ENCODE data around the gene CARNS1. TPM values are rescaled to one million over a fixed set of nuclear protein-coding genes. Genes with fewer than 3 reads are reported as not detected.
"Not testable (repeated sequence)": the region's sequence is repeated elsewhere in the genome, so short reads cannot be mapped to it uniquely, and the experiment has no call there.

CARNS1 gene
- total and polyA plus RNA-seq, 9 donors = 29.2 to 80.7 (median 56.4) TPM

DNA sequence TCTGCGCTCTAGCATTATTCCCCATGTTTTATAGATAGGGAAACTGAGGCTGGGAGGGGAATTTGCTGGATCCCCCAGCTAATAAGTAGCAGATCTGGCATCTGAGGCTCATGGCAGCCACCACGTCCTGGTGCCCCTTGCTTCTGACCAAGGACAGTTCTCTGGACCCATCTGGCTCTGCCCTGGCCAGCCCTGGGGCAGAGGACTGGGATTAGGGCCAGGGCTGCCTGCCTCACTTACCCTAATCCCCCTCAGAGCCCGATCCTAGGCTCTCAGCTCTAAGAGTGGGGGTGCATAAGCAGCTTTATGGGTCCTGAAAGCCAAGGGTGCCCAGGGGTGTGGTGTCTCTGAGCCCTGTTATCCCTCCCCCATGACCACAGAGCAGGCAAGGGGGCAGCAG, 39.6 kb downstream of the CARNS1 start, which contains the start of gene CABP4:
Gene CABP4, plus strand, starts transcription at position 301 of the 400 bp plus-strand sequence. Its CDS starts 70 bp downstream, at position 371.
- no peak for DNase-seq
- H3K9me3 ChIP-seq (replicated peaks; ENCODE audit: control insufficient read depth, low read depth, low read length) = no peaks in the 10 kb centered on the region
- no peak within 1 kb of the TSS for H3K4me3 ChIP-seq (ENCODE audit: low read length)
- H3K27me3 ChIP-seq (ENCODE audit: control insufficient read depth, insufficient read depth, low read length) = peaks cover 4% of the 10 kb centered on the region
- H3K36me3 ChIP-seq (ENCODE audit: control insufficient read depth, insufficient read depth, low read length) = no peaks in the 10 kb centered on the region
- no CpG with 5 or more reads among the region's 3 CpGs for WGBS (ENCODE audit: insufficient coverage)
- H3K4me1 ChIP-seq (ENCODE audit: control insufficient read depth, insufficient read depth, low read length) = peaks cover 9% of the 10 kb centered on the region
- H3K27ac ChIP-seq (ENCODE audit: low read length) = no peak within 1 kb of the TSS

DNA sequence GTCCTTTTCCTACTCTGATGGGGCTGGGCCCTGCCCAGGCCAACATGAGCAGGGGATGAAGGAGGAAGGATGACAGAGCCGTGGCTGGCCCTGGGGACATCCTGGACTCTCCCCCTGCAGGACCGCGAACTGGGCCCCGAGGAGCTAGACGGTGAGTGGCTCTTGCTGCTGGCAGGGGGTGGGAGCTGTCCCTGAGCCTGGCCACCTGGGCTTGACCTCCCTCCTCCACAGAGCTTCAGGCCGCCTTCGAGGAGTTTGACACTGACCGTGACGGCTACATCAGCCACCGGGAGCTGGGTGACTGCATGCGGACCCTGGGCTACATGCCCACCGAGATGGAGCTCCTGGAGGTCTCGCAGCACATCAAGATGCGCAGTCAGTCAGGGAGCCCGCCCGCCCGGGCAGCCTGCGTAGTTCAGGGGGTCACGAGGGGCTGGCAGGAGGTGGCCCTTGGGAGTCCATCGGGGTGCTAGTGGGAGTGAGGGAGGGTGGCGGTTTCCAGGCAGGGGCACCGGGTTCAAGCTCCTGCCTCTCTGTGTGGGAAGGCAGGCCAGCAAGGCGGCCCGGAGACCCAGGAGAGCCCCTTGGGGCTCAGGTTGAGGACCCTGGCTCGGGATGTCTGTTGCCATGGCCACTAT, 40.7 kb downstream of the CARNS1 start:
- Histone ChIP-seq H3K27ac (ENCODE audit: low read length) (no peak overlapping the region), H3K36me3 (ENCODE audit: control insufficient read depth, insufficient read depth, low read length) (no peaks in the 10 kb centered on the region), H3K4me3 (ENCODE audit: low read length) (no peak overlapping the region), H3K4me1 (ENCODE audit: control insufficient read depth, insufficient read depth, low read length) (peaks cover 9% of the 10 kb centered on the region), H3K9me3 (replicated peaks; ENCODE audit: control insufficient read depth, low read depth, low read length) (no peaks in the 10 kb centered on the region), H3K27me3 (ENCODE audit: control insufficient read depth, insufficient read depth, low read length) (peaks cover 4% of the 10 kb centered on the region)
- DNase-seq = no peak
- WGBS (ENCODE audit: insufficient coverage) = 81% methylated on average over 18 of the region's 25 CpGs

DNA sequence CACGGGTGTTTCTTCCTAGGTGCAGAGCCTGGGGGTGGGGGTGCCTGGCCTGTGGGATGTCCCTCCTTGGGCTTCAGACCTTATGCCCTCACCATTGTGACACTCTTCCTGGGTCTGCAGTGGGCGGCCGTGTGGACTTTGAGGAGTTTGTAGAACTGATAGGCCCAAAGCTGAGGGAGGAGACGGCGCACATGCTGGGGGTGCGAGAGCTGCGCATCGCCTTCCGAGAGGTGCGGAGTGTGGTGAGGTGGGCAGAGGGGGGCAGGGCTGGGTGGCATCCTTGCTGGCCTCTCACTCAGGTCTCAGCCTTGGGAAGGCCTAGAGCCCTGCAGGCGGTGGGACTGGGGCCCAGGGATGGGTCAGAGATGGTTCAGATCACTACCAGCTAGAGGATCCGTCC, 42.0 kb downstream of the CARNS1 start:
- Histone ChIP-seq H3K27me3 (ENCODE audit: control insufficient read depth, insufficient read depth, low read length) (peaks cover 4% of the 10 kb centered on the region), H3K4me1 (ENCODE audit: control insufficient read depth, insufficient read depth, low read length) (peaks cover 2% of the 10 kb centered on the region), H3K36me3 (ENCODE audit: control insufficient read depth, insufficient read depth, low read length) (no peaks in the 10 kb centered on the region), H3K9me3 (replicated peaks; ENCODE audit: control insufficient read depth, low read depth, low read length) (no peaks in the 10 kb centered on the region), H3K4me3 (ENCODE audit: low read length) (no peak overlapping the region), H3K27ac (ENCODE audit: low read length) (no peak overlapping the region)
- 95% methylated on average over 11 of the region's 12 CpGs for WGBS (ENCODE audit: insufficient coverage)
- no peak for DNase-seq

DNA sequence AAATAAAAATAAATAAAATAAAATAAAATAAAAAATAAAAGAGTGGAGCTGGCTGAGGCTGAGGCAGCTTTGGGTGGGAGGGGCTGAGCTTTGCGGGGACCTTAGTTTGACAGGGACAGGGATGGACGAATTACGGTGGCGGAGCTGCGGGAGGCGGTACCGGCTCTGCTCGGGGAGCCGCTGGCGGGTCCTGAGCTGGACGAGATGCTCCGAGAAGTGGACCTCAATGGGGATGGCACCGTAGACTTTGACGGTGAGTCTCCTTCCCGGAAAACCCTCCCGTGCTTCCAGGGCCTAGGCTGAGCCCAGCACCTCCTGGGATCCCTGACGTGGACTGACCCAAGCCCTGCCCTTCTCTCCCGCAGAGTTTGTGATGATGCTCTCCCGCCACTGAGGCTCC, 42.8 kb downstream of the CARNS1 start:
- no peaks in the 10 kb centered on the region for H3K9me3 ChIP-seq (replicated peaks; ENCODE audit: control insufficient read depth, low read depth, low read length)
- no peaks in the 10 kb centered on the region for H3K36me3 ChIP-seq (ENCODE audit: control insufficient read depth, insufficient read depth, low read length)
- H3K27ac ChIP-seq (ENCODE audit: low read length) = no peak overlapping the region
- peaks cover 4% of the 10 kb centered on the region for H3K27me3 ChIP-seq (ENCODE audit: control insufficient read depth, insufficient read depth, low read length)
- WGBS (ENCODE audit: insufficient coverage) = 77% methylated on average over 16 of the region's 19 CpGs
- no peaks in the 10 kb centered on the region for H3K4me1 ChIP-seq (ENCODE audit: control insufficient read depth, insufficient read depth, low read length)
- H3K4me3 ChIP-seq (ENCODE audit: low read length) = no peak overlapping the region
- no peak for DNase-seq

DNA sequence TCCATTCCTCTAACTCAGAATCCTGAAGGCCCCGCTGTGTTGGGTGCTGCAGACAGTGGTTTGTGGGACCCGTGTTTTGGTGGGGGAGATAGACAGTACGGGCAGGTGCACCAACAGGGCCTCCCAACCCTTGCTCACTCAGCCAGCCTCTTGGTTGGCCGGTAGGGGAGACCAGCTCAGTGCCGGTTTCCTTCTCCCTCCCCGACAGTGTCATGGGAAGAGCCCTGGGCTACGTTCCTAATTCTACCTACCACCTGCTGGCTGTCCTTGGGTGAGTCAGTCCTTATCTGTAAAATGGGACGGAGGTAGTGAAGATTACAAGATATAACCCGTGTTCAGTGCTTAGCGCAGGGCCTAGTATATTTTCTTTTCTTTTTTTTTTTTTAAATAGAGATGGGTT, 47.7 kb downstream of the CARNS1 start:
- Histone ChIP-seq H3K36me3 (ENCODE audit: control insufficient read depth, insufficient read depth, low read length) (peaks cover 9% of the 10 kb centered on the region), H3K4me1 (ENCODE audit: control insufficient read depth, insufficient read depth, low read length) (peaks cover 25% of the 10 kb centered on the region), H3K4me3 (ENCODE audit: low read length) (no peak overlapping the region), H3K9me3 (replicated peaks; ENCODE audit: control insufficient read depth, low read depth, low read length) (no peaks in the 10 kb centered on the region), H3K27ac (ENCODE audit: low read length) (no peak overlapping the region), H3K27me3 (ENCODE audit: control insufficient read depth, insufficient read depth, low read length) (no peaks in the 10 kb centered on the region)
- WGBS (ENCODE audit: insufficient coverage) = 88% methylated on average over 2 of the region's 10 CpGs
- DNase-seq = no peak

DNA sequence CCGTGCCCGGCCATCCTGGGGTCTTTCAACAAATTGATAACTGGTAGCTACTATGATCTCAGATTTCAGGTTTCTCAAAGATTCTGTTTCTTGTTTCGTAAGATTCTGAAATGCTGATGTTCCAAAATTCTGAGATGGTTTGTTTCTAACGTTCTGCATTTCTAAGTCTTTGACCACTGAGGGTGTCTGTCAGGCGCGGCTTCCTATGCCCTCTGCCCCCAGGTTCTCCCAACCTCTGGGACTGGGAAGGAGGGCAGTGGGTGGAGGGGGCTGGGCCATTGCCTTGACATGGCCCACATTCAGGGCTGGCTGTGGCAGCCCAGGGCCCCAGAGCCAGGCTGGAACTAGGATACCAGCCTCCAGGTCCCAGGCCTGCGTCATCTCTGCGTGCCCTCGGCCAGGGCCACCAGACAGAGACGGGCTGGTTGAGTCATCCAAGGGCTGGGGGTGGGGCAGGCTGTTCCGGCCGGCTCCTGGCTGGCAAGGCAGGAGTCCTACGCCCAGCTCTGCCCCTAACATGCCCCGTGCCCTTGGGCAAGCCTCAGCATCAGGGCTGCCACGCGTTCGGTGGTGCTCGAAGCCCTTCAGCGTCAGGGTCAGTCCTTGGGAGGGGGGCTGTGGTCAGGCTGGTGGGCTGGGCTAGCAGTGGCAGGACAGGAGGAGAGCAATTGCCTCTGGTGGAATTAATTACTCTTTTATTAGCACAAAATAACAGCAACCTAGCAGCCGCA, 48.4 kb downstream of the CARNS1 start:
- H3K27me3 ChIP-seq (ENCODE audit: control insufficient read depth, insufficient read depth, low read length) = no peaks in the 10 kb centered on the region
- WGBS (ENCODE audit: insufficient coverage) = 84% methylated on average over 11 of the region's 20 CpGs
- H3K36me3 ChIP-seq (ENCODE audit: control insufficient read depth, insufficient read depth, low read length) = peaks cover 9% of the 10 kb centered on the region
- H3K4me1 ChIP-seq (ENCODE audit: control insufficient read depth, insufficient read depth, low read length) = peaks cover 29% of the 10 kb centered on the region
- DNase-seq = peak; percentile 21
- peak overlapping the region; percentile 82 for H3K27ac ChIP-seq (ENCODE audit: low read length)
- no peaks in the 10 kb centered on the region for H3K9me3 ChIP-seq (replicated peaks; ENCODE audit: control insufficient read depth, low read depth, low read length)
- H3K4me3 ChIP-seq (ENCODE audit: low read length) = peak overlapping the region; percentile 60

DNA sequence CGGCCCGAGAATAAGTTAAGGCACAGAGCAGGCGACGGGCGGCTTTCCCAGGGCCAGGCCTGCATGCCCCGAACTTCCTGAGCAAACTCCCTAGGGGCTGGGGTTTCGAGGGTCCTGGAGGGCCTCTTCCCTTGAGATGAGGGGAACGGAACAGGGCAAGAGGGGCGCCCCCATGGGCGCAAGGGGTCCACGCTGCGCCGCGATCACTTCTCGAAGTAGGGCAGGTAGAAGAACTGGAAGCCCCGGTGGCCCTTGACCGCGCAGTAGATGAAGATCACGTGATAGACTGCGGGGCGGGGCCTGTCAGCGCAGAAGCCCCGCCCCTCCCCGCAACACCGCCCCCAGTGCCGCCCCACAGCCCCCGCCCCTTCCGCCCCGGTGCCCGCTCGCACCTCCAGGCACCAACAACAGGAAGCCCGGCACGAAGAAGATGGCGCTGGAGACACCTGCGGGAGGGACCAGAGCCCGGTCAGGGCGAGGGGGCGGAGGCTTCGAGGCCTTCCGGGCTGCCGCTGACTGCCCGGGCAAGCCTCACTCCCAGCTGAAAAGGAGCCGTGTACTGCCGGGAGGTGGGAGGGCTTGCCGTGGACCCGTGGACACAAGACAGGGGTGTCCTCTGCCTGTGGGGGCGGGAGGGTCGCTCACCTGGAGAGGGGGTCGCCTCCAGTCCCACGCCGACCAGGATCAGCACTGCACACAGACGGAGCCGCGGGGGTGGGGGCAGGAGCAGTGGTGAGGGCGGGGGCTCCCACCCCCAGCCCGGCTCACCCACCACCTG, 49.1 kb downstream of the CARNS1 start:
- H3K27me3 ChIP-seq (ENCODE audit: control insufficient read depth, insufficient read depth, low read length) = no peaks in the 10 kb centered on the region
- H3K36me3 ChIP-seq (ENCODE audit: control insufficient read depth, insufficient read depth, low read length) = peaks cover 9% of the 10 kb centered on the region
- H3K9me3 ChIP-seq (replicated peaks; ENCODE audit: control insufficient read depth, low read depth, low read length) = no peaks in the 10 kb centered on the region
- DNase-seq = peak; percentile 76
- peak overlapping the region; percentile 82 for H3K27ac ChIP-seq (ENCODE audit: low read length)
- H3K4me3 ChIP-seq (ENCODE audit: low read length) = peak overlapping the region; percentile 60
- 6% methylated on average over 30 of the region's 56 CpGs for WGBS (ENCODE audit: insufficient coverage)
- H3K4me1 ChIP-seq (ENCODE audit: control insufficient read depth, insufficient read depth, low read length) = peaks cover 33% of the 10 kb centered on the region

DNA sequence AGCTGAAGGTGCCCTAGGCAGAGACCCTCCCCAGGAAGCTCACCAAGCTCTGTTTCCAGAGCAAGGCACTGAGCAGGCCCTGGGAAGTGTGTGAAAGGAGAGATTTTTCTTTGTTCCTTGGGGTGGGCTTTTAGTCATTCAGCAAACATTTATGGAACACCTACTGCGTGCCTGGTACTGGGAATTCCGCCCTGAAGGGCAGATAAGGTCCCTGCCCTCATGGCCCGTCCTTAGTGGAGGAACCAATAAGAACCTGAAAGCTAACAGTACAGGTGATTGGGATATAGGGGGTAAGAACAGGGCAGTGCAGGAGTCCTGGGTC, 49.7 kb downstream of the CARNS1 start:
- DNase-seq = no peak
- Histone ChIP-seq H3K4me1 (ENCODE audit: control insufficient read depth, insufficient read depth, low read length) (peaks cover 35% of the 10 kb centered on the region), H3K4me3 (ENCODE audit: low read length) (peak overlapping the region; percentile 60), H3K36me3 (ENCODE audit: control insufficient read depth, insufficient read depth, low read length) (peaks cover 9% of the 10 kb centered on the region), H3K9me3 (replicated peaks; ENCODE audit: control insufficient read depth, low read depth, low read length) (no peaks in the 10 kb centered on the region), H3K27ac (ENCODE audit: low read length) (peak overlapping the region; percentile 82), H3K27me3 (ENCODE audit: control insufficient read depth, insufficient read depth, low read length) (no peaks in the 10 kb centered on the region)
- WGBS (ENCODE audit: insufficient coverage) = 79% methylated on average over 3 of the region's 3 CpGs

DNA sequence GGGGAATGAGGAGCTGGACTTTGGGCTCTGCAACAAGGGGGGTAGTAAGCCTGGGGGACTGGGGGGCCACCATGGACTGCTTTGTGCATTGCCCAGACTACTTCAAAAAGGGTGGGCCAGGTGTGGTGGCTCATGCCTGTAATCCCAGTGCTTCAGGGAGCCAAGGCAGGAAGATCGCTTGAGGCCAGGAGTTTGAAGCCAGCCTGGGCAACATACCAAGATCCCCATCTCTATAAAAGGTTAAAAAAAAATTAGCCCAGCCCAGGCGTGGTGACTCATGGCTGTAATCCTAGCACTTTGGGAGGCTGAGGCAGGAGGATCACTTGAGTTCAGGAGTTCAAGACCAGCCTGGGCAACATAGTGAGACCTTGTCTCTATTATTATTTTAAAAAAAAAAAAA, 50.1 kb downstream of the CARNS1 start:
- H3K36me3 ChIP-seq (ENCODE audit: control insufficient read depth, insufficient read depth, low read length); DNase-seq; H3K27ac ChIP-seq (ENCODE audit: low read length); H3K4me3 ChIP-seq (ENCODE audit: low read length); H3K9me3 ChIP-seq (replicated peaks; ENCODE audit: control insufficient read depth, low read depth, low read length); H3K27me3 ChIP-seq (ENCODE audit: control insufficient read depth, insufficient read depth, low read length): not testable (repeated sequence)
- peaks cover 35% of the 10 kb centered on the region for H3K4me1 ChIP-seq (ENCODE audit: control insufficient read depth, insufficient read depth, low read length)
- WGBS (ENCODE audit: insufficient coverage) = no CpG with 5 or more reads among the region's 2 CpGs

DNA sequence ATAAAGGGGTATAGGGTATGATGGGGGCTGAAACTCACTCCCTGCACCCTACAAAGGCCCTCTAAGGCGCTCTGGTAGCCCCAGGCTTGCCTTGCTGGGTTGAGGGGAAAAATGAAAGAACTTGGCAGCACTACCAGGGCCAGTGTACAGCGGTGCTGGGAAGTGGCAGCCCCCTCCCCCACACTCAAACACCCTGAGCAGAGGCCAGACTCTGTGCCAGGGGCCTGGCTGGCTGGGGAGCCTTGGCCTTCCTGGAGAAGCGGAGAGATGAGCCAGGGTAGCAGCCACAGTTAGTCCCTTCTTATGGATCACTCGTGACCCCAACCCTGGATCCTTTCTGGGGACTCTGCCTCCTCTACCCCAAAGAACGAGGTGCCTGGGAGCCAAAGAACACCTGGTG, 50.9 kb downstream of the CARNS1 start:
- Histone ChIP-seq H3K4me1 (ENCODE audit: control insufficient read depth, insufficient read depth, low read length) (peaks cover 35% of the 10 kb centered on the region), H3K9me3 (replicated peaks; ENCODE audit: control insufficient read depth, low read depth, low read length) (no peaks in the 10 kb centered on the region), H3K27ac (ENCODE audit: low read length) (no peak overlapping the region), H3K27me3 (ENCODE audit: control insufficient read depth, insufficient read depth, low read length) (no peaks in the 10 kb centered on the region), H3K4me3 (ENCODE audit: low read length) (no peak overlapping the region), H3K36me3 (ENCODE audit: control insufficient read depth, insufficient read depth, low read length) (peaks cover 9% of the 10 kb centered on the region)
- no peak for DNase-seq
- 91% methylated on average over 4 of the region's 5 CpGs for WGBS (ENCODE audit: insufficient coverage)
